ENCODE measurements around the gene DHDH.

Gene DHDH

GRCh38 chr19:48964205-48965039, 30.9 kb downstream of the DHDH start:
- peak overlapping the region; percentile 87 for H3K4me2 ChIP-seq
- TF ChIP-seq CTCF (conservative IDR thresholded peaks at IDR 0.05; ENCODE audit: low read depth, low read length), result no peak
- H3K9ac ChIP-seq, result peak overlapping the region; percentile 34; the same call in 1 of the 2 replicates
- no peaks in the 10 kb centered on the region for H3K36me3 ChIP-seq (ENCODE audit: insufficient read depth)
- H3K27ac ChIP-seq, result no peak overlapping the region
- H3K27me3 ChIP-seq (ENCODE audit: insufficient read depth, low read depth), result no peaks in the 10 kb centered on the region
- H3K4me3 ChIP-seq (IDR thresholded peaks at IDR 0.05; ENCODE audit: insufficient read depth, low read depth, low read length), result no peak overlapping the region
- peaks cover 35% of the 10 kb centered on the region for H3K4me1 ChIP-seq (ENCODE audit: low read depth, poor library complexity, severe bottlenecking)
- no peaks in the 10 kb centered on the region for H4K20me1 ChIP-seq (ENCODE audit: insufficient read depth)
- peak overlapping the region; percentile 20; the same call in 1 of the 2 replicates for H2AFZ ChIP-seq (ENCODE audit: low read depth)
- peaks cover 11% of the 10 kb centered on the region for H3K79me2 ChIP-seq (ENCODE audit: insufficient read depth, low read depth)

GRCh38 chr19:48965040-48965805, 31.7 kb downstream of the DHDH start, which contains the start of gene FTL:
Gene FTL (plus strand): TSS chr19:48965309. CDS start chr19:48965508, 199 bp downstream.
- Histone ChIP-seq H3K36me3 (ENCODE audit: insufficient read depth) (no peaks in the 10 kb centered on the region), H3K79me2 (ENCODE audit: insufficient read depth, low read depth) (peaks cover 11% of the 10 kb centered on the region), H4K20me1 (ENCODE audit: insufficient read depth) (no peaks in the 10 kb centered on the region), H3K4me3 (IDR thresholded peaks at IDR 0.05; ENCODE audit: insufficient read depth, low read depth, low read length) (no peak within 1 kb of the TSS), H3K9ac (peak within 1 kb of the TSS; percentile 67), H3K27ac (peak within 1 kb of the TSS; percentile 73), H3K4me2 (peak within 1 kb of the TSS; percentile 99), H3K27me3 (ENCODE audit: insufficient read depth, low read depth) (no peaks in the 10 kb centered on the region), H2AFZ (ENCODE audit: low read depth) (peak within 1 kb of the TSS; percentile 43), H3K4me1 (ENCODE audit: low read depth, poor library complexity, severe bottlenecking) (peaks cover 39% of the 10 kb centered on the region)
- TF ChIP-seq CTCF (conservative IDR thresholded peaks at IDR 0.05; ENCODE audit: low read depth, low read length), result no peak

GRCh38 chr19:48965806-48966540, 32.5 kb downstream of the DHDH start:
- Histone ChIP-seq H3K4me2 (peak overlapping the region; percentile 99), H4K20me1 (ENCODE audit: insufficient read depth) (no peaks in the 10 kb centered on the region), H3K27ac (peak overlapping the region; percentile 73), H3K79me2 (ENCODE audit: insufficient read depth, low read depth) (peaks cover 11% of the 10 kb centered on the region), H3K27me3 (ENCODE audit: insufficient read depth, low read depth) (no peaks in the 10 kb centered on the region), H3K4me3 (IDR thresholded peaks at IDR 0.05; ENCODE audit: insufficient read depth, low read depth, low read length) (no peak overlapping the region), H3K4me1 (ENCODE audit: low read depth, poor library complexity, severe bottlenecking) (peaks cover 39% of the 10 kb centered on the region), H2AFZ (ENCODE audit: low read depth) (peak overlapping the region; percentile 43), H3K9ac (peak overlapping the region; percentile 67), H3K36me3 (ENCODE audit: insufficient read depth) (no peaks in the 10 kb centered on the region)
- TF ChIP-seq CTCF (conservative IDR thresholded peaks at IDR 0.05; ENCODE audit: low read depth, low read length), result no peak
